ENCODE results near the gene TCL1A. TPM values are rescaled to one million over a fixed set of nuclear protein-coding genes. Genes with fewer than 3 reads are reported as not detected.

TCL1A gene
- total and polyA plus RNA-seq, 9 of the 15 experiments (the other 6 are each of a cell fraction or from before 2014, with no cell fraction given), result 0.10 to 0.11 TPM; not detected in 7

GRCh38 chr14:95758331-95758730 lies 44.4 kb upstream of the TCL1A start (continued):
- TF ChIP-seq ZFP91 (CRISPR knock-in tag; IDR thresholded peaks at IDR 0.05) (no peak), MLX (CRISPR knock-in tag; conservative IDR thresholded peaks at IDR 0.05) (no peak)

GRCh38 chr14:95756751-95757150 lies 42.8 kb upstream of the TCL1A start:
- Histone ChIP-seq H3K4me1 (replicated peaks in 1 of 2; ENCODE audit: control insufficient read depth in 2 of 2, insufficient read depth in 2 of 2, low read length in 2 of 2) (no peaks in the 10 kb centered on the region), H4K20me1 (replicated peaks; ENCODE audit: control insufficient read depth, insufficient read depth, low read length) (no peaks in the 10 kb centered on the region; the same call in 1 of the 2 replicates), H3K79me2 (ENCODE audit: control insufficient read depth, insufficient read depth, low read length) (no peaks in the 10 kb centered on the region), H3K9me1 (ENCODE audit: control insufficient read depth, insufficient read depth, low read length) (no peaks in the 10 kb centered on the region), H3K4me2 (ENCODE audit: insufficient read depth, low read length) (no peak overlapping the region), H3K27ac (ENCODE audit: extremely low read depth, low read depth, low read length) (no peak overlapping the region), H3K27me3 (ENCODE audit: control insufficient read depth in 2 of 2, insufficient read depth in 2 of 2, low read length in 2 of 2) (no peaks in the 10 kb centered on the region), H3K9me3 (replicated peaks; ENCODE audit: control insufficient read depth, insufficient read depth, low read depth, low read length) (no peaks in the 10 kb centered on the region), H3K4me3 (no peak overlapping the region), H2AFZ (ENCODE audit: low read depth, low read length) (no peak overlapping the region), H3K9ac (ENCODE audit: insufficient read depth in 1 of 2, low read depth in 2 of 2, low read length in 2 of 2) (no peak overlapping the region), H3K36me3 (ENCODE audit: control insufficient read depth, insufficient read depth, low read length) (no peaks in the 10 kb centered on the region)
- TF ChIP-seq ZBTB5 (IDR thresholded peaks at IDR 0.05) (no peak), SLC30A9 (CRISPR knock-in tag; IDR thresholded peaks at IDR 0.05) (no peak), ZNF449 (CRISPR knock-in tag; IDR thresholded peaks at IDR 0.05) (no peak), FOXP4 (CRISPR knock-in tag; IDR thresholded peaks at IDR 0.05; ENCODE audit: borderline replicate concordance) (no peak), DNMT1 (IDR thresholded peaks at IDR 0.05) (no peak), SOX6 (IDR thresholded peaks at IDR 0.05) (no peak), HNRNPUL1 (IDR thresholded peaks at IDR 0.05; ENCODE audit: low read length) (no peak)
- no TSS peak for BruUV-seq (replicated peaks)
- WGBS (ENCODE audit: insufficient coverage, low coverage, missing lambda C conversion rate), result 4% methylated on average over 2 of the region's 3 CpGs
- ChIA-PET POLR2A (interaction anchor here (0.6 kb wide), 1 partner anchor 28 kb away, joined by 4 read pairs; no protein-coding TSS in a partner anchor), CTCF (ENCODE audit: low intra/inter-chr PET ratio) (no interaction called here)
- DNase-seq (ENCODE audit: extremely low read depth in 1 of 4, low spot score in 3 of 4) (no peak), ATAC-seq (no peak), FAIRE-seq (no peak)
- in situ Hi-C loops (cut with MboI), result no loop called here
- intact Hi-C loops (cut with micrococcal nuclease), result no loop called here
